ENCODE measurements around the gene KCNK15.

Gene KCNK15

DNA sequence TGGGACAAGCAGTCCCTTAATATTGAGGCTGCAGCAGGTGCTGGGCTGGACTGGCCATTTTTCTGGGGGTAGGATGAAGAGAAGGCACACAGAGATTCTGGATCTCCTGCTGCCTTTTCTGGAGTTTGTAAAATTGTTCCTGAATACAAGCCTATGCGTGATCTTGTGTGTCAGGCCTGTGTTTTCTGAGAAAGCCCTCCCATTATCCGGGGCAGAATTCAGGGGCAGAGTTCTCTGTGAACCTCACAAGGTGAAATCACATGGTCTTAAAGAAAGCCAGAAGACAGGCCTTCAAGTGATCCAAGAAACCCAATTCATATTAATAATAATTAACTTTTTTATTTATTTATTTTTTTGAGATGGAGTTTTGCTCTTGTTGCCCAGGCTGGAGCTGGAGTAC is 18.0 kb upstream of the KCNK15 start:
- TF ChIP-seq SIN3A (IDR thresholded peaks at IDR 0.05; ENCODE audit: borderline replicate concordance, insufficient read depth, low read length) (no peak), TAF1 (IDR thresholded peaks at IDR 0.05; ENCODE audit: borderline replicate concordance, insufficient read depth, low read length) (no peak), POLR2AphosphoS5 (IDR thresholded peaks at IDR 0.05; ENCODE audit: low read depth, low read length) (no peak), FOXP2 (optimal IDR thresholded peaks at IDR 0.05; ENCODE audit: borderline replicate concordance, extremely low read depth, extremely low read length, insufficient read depth) (no peak)
- TF ChIP-seq, protein P1, sequence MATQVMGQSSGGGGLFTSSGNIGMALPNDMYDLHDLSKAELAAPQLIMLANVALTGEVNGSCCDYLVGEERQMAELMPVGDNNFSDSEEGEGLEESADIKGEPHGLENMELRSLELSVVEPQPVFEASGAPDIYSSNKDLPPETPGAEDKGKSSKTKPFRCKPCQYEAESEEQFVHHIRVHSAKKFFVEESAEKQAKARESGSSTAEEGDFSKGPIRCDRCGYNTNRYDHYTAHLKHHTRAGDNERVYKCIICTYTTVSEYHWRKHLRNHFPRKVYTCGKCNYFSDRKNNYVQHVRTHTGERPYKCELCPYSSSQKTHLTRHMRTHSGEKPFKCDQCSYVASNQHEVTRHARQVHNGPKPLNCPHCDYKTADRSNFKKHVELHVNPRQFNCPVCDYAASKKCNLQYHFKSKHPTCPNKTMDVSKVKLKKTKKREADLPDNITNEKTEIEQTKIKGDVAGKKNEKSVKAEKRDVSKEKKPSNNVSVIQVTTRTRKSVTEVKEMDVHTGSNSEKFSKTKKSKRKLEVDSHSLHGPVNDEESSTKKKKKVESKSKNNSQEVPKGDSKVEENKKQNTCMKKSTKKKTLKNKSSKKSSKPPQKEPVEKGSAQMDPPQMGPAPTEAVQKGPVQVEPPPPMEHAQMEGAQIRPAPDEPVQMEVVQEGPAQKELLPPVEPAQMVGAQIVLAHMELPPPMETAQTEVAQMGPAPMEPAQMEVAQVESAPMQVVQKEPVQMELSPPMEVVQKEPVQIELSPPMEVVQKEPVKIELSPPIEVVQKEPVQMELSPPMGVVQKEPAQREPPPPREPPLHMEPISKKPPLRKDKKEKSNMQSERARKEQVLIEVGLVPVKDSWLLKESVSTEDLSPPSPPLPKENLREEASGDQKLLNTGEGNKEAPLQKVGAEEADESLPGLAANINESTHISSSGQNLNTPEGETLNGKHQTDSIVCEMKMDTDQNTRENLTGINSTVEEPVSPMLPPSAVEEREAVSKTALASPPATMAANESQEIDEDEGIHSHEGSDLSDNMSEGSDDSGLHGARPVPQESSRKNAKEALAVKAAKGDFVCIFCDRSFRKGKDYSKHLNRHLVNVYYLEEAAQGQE (IDR thresholded peaks at IDR 0.05; ENCODE audit: insufficient read depth in 1 of 2, low read depth in 2 of 2, low read length in 2 of 2), result no peak

DNA sequence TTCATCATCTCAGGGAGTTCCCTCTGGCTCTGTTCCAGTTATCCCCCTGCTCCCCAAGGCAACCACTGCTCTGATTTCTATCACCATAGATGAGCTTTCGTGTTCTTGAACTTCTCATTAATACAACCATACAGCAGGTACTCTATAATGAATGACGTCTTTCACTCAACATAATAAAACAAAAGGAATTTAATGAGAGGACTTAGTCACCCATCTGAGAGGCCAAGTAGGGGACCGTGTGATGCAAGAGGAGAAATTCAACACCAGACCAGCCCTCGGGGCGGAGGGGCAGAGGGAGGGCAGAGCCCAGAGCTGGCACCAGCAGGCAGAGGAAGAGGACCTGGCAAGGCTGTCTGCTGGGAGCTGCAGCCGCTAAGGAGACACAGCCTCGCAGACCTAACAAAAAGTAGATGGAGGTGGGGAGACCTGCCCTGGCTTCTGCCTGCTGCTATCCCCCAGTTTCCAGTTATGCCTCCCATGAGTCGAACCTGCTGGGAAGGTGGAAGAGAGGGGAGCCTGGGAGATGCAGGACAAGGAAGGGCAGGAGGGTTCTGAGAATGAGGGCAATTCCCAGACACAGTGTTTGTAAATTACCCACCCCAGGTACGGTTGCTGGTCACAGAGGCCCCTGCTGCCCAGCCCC is 16.7 kb upstream of the KCNK15 start:
- no peak for TF ChIP-seq FOXP2 (optimal IDR thresholded peaks at IDR 0.05; ENCODE audit: borderline replicate concordance, extremely low read depth, extremely low read length, insufficient read depth)
- TF ChIP-seq TAF1 (IDR thresholded peaks at IDR 0.05; ENCODE audit: borderline replicate concordance, insufficient read depth, low read length), result no peak
- no peak for TF ChIP-seq POLR2AphosphoS5 (IDR thresholded peaks at IDR 0.05; ENCODE audit: low read depth, low read length)
- TF ChIP-seq, protein P1 (IDR thresholded peaks at IDR 0.05; ENCODE audit: insufficient read depth in 1 of 2, low read depth in 2 of 2, low read length in 2 of 2), result no peak
- TF ChIP-seq SIN3A (IDR thresholded peaks at IDR 0.05; ENCODE audit: borderline replicate concordance, insufficient read depth, low read length), result no peak

DNA sequence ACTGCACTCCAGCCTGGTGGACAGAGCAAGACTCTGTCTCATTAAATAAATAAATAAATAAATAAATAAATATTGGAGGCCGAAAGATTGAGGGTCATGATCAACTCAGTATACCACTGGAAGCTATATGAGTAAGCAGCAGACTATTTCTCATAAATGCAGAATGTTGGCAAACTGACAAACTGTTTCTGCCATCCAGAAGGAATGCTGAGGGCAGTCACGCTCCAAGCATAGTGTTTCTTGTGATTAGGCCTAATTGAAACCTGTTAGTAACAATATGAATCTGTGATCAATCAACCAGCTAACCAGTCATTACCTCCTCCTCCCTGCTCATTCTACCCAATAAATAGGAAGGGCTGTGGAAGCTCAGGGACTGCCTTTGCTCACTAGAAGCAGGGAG is 15.2 kb upstream of the KCNK15 start:
- no peak for TF ChIP-seq SIN3A (IDR thresholded peaks at IDR 0.05; ENCODE audit: borderline replicate concordance, insufficient read depth, low read length)
- no peak for TF ChIP-seq TAF1 (IDR thresholded peaks at IDR 0.05; ENCODE audit: borderline replicate concordance, insufficient read depth, low read length)
- TF ChIP-seq POLR2AphosphoS5 (IDR thresholded peaks at IDR 0.05; ENCODE audit: low read depth, low read length), result no peak
- TF ChIP-seq, protein P1 (IDR thresholded peaks at IDR 0.05; ENCODE audit: insufficient read depth in 1 of 2, low read depth in 2 of 2, low read length in 2 of 2), result no peak
- TF ChIP-seq FOXP2 (optimal IDR thresholded peaks at IDR 0.05; ENCODE audit: borderline replicate concordance, extremely low read depth, extremely low read length, insufficient read depth), result no peak

DNA sequence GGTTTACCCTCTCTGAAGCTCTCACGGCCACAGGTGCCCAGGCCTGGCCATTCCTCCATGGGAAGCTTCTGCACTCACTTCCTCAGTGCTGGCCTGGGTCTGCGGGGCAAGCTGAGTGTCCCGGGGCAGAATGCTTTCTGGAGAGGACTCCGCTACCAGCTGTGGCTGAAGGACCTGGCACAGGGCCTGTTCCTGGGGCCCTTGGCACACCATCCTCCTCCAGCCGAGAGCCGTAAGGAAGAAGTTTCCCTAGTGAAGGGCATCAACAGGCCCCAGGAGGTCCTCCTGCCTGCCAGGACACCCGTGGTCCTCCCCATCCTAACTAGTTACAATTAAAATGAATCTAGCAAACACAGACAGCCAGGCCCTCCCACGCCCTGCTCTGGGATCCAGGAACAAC is 14.0 kb upstream of the KCNK15 start:
- no peak for TF ChIP-seq SIN3A (IDR thresholded peaks at IDR 0.05; ENCODE audit: borderline replicate concordance, insufficient read depth, low read length)
- no peak for TF ChIP-seq POLR2AphosphoS5 (IDR thresholded peaks at IDR 0.05; ENCODE audit: low read depth, low read length)
- TF ChIP-seq, protein P1 (IDR thresholded peaks at IDR 0.05; ENCODE audit: insufficient read depth in 1 of 2, low read depth in 2 of 2, low read length in 2 of 2), result no peak
- TF ChIP-seq FOXP2 (optimal IDR thresholded peaks at IDR 0.05; ENCODE audit: borderline replicate concordance, extremely low read depth, extremely low read length, insufficient read depth), result no peak
- no peak for TF ChIP-seq TAF1 (IDR thresholded peaks at IDR 0.05; ENCODE audit: borderline replicate concordance, insufficient read depth, low read length)

Data from PFSK-1 (cell line).